ENCODE data around the gene DHX35. TPM values are rescaled to one million over a fixed set of nuclear protein-coding genes. Genes with fewer than 3 reads are reported as not detected.

Gene DHX35
- total and polyA plus RNA-seq, 2 of the 13 experiments (the other 11 are each of a cell fraction or from before 2014, with no cell fraction given): 25.8 to 28.7 TPM

DNA sequence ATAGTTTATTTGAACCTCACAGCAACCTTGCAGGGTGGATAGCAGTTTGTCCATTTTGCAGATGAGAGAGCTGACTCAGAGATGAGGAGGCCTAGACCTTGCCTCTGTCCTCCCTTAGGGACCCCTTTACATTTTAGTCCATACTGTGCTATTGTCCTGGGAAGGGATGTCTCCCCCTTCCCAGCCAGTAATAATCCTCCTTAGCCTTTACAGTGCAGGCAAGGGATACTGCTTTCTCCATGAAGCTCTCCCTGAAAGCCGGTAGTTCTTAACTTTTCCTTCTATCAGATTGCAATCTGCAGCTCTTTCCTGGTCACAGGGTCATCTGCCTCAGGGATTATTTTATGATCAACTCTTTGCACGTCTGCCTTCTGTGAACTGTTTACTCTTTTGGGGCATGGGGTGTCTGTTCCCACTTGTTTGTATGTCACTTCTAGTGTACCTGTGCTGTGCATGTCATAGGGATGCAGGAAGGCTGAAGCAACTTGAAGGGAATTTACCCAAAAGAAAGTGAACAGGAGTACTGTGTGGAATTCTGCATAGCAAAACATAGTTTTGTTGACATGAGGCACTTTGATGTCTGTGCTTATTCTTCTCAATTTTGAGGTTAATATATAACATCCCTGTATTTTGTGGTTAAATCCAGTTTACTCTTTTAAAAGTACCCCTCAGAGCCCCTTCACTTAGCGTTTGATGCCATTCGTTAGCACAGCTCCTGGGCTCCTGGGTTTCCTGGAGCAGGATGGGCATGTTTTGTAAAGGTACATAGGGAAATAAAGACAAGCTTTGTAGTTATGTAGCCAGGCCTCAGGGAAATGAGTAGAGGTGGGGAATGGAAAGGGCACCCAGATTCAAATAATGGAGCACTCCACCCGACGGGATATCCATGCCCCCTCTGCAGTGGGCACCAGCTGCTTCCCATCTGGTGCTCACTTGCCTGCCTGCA lies 38.1 kb downstream of the DHX35 start (continued):
- TF ChIP-seq HHEX (CRISPR knock-in tag; IDR thresholded peaks at IDR 0.05): no peak
- TF ChIP-seq ZBTB20 (CRISPR knock-in tag; IDR thresholded peaks at IDR 0.05; ENCODE audit: borderline replicate concordance, low read depth): peak; percentile 29; the same call in 1 of the 2 replicates
- TF ChIP-seq, protein P1, sequence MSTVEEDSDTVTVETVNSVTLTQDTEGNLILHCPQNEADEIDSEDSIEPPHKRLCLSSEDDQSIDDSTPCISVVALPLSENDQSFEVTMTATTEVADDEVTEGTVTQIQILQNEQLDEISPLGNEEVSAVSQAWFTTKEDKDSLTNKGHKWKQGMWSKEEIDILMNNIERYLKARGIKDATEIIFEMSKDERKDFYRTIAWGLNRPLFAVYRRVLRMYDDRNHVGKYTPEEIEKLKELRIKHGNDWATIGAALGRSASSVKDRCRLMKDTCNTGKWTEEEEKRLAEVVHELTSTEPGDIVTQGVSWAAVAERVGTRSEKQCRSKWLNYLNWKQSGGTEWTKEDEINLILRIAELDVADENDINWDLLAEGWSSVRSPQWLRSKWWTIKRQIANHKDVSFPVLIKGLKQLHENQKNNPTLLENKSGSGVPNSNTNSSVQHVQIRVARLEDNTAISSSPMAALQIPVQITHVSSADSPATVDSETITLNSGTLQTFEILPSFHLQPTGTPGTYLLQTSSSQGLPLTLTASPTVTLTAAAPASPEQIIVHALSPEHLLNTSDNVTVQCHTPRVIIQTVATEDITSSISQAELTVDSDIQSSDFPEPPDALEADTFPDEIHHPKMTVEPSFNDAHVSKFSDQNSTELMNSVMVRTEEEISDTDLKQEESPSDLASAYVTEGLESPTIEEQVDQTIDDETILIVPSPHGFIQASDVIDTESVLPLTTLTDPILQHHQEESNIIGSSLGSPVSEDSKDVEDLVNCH (CRISPR knock-in tag; IDR thresholded peaks at IDR 0.05): no peak
- TF ChIP-seq, protein P2, sequence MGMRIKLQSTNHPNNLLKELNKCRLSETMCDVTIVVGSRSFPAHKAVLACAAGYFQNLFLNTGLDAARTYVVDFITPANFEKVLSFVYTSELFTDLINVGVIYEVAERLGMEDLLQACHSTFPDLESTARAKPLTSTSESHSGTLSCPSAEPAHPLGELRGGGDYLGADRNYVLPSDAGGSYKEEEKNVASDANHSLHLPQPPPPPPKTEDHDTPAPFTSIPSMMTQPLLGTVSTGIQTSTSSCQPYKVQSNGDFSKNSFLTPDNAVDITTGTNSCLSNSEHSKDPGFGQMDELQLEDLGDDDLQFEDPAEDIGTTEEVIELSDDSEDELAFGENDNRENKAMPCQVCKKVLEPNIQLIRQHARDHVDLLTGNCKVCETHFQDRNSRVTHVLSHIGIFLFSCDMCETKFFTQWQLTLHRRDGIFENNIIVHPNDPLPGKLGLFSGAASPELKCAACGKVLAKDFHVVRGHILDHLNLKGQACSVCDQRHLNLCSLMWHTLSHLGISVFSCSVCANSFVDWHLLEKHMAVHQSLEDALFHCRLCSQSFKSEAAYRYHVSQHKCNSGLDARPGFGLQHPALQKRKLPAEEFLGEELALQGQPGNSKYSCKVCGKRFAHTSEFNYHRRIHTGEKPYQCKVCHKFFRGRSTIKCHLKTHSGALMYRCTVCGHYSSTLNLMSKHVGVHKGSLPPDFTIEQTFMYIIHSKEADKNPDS (CRISPR knock-in tag; IDR thresholded peaks at IDR 0.05): no peak
- TF ChIP-seq CENPT (CRISPR knock-in tag; IDR thresholded peaks at IDR 0.05; ENCODE audit: low read depth): no peak
- TF ChIP-seq ZNF607 (CRISPR knock-in tag; IDR thresholded peaks at IDR 0.05; ENCODE audit: borderline replicate concordance): 0 out of 2 replicates have a peak, but pooled peaks have one; percentile 28
- TF ChIP-seq, protein P3, sequence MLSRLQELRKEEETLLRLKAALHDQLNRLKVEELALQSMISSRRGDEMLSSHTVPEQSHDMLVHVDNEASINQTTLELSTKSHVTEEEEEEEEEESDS (CRISPR knock-in tag; IDR thresholded peaks at IDR 0.05; ENCODE audit: borderline replicate concordance): no peak
- no peak for TF ChIP-seq MYNN (CRISPR knock-in tag; IDR thresholded peaks at IDR 0.05; ENCODE audit: low read depth)
- no peak for TF ChIP-seq ZSCAN21 (CRISPR knock-in tag; IDR thresholded peaks at IDR 0.05; ENCODE audit: borderline replicate concordance)
- TF ChIP-seq ZFP36L1 (CRISPR knock-in tag; IDR thresholded peaks at IDR 0.05): peak; percentile 37; the same call in 1 of the 2 replicates
- TF ChIP-seq ZNF652 (CRISPR knock-in tag; IDR thresholded peaks at IDR 0.05; ENCODE audit: borderline replicate concordance, low read depth): no peak
- TF ChIP-seq ZBTB7B (CRISPR knock-in tag; IDR thresholded peaks at IDR 0.05): peak; percentile 1; the same call in 1 of the 2 replicates
- TF ChIP-seq, protein P4, sequence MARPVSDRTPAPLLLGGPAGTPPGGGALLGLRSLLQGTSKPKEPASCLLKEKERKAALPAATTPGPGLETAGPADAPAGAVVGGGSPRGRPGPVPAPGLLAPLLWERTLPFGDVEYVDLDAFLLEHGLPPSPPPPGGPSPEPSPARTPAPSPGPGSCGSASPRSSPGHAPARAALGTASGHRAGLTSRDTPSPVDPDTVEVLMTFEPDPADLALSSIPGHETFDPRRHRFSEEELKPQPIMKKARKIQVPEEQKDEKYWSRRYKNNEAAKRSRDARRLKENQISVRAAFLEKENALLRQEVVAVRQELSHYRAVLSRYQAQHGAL (CRISPR knock-in tag; IDR thresholded peaks at IDR 0.05; ENCODE audit: not compliant biosample characterization): no peak
- TF ChIP-seq, protein P5, sequence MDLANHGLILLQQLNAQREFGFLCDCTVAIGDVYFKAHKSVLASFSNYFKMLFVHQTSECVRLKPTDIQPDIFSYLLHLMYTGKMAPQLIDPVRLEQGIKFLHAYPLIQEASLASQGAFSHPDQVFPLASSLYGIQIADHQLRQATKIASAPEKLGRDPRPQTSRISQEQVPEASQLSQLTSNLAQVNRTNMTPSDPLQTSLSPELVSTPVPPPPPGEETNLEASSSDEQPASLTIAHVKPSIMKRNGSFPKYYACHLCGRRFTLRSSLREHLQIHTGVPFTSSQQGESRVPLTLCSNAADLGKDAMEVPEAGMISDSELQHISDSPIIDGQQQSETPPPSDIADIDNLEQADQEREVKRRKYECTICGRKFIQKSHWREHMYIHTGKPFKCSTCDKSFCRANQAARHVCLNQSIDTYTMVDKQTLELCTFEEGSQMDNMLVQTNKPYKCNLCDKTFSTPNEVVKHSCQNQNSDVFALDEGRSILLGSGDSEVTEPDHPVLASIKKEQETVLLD (CRISPR knock-in tag; IDR thresholded peaks at IDR 0.05; ENCODE audit: low read depth): no peak
- no peak for TF ChIP-seq SRSF1 (optimal IDR thresholded peaks at IDR 0.05; ENCODE audit: low read depth, low read length)
- TF ChIP-seq HNF4G (IDR thresholded peaks at IDR 0.05; ENCODE audit: borderline replicate concordance, low read depth, low read length): no peak
- no peak for TF ChIP-seq HNF4G (CRISPR knock-in tag; IDR thresholded peaks at IDR 0.05; ENCODE audit: borderline replicate concordance, low read depth)
- TF ChIP-seq SRSF9 (IDR thresholded peaks at IDR 0.05; ENCODE audit: borderline replicate concordance, insufficient read depth, low read depth, low read length, poor library complexity, severe bottlenecking): no peak
- peak; percentile 59 for TF ChIP-seq ZNF335 (CRISPR knock-in tag; IDR thresholded peaks at IDR 0.05)
- TF ChIP-seq SP5 (CRISPR knock-in tag; IDR thresholded peaks at IDR 0.05; ENCODE audit: borderline replicate concordance, low read depth): 0 out of 2 replicates have a peak, but pooled peaks have one; percentile 23
- no peak for TF ChIP-seq ZFY (CRISPR knock-in tag; IDR thresholded peaks at IDR 0.05)
- TF ChIP-seq GTF2F1 (IDR thresholded peaks at IDR 0.05; ENCODE audit: low read length): no peak

Data from HepG2 (cell line).